ENCODE data around the gene CA5A.

- no peak for TF ChIP-seq POLR2AphosphoS5 (IDR thresholded peaks at IDR 0.05; ENCODE audit: low read depth, low read length)
- no peak for TF ChIP-seq POLR2A (IDR thresholded peaks at IDR 0.05; ENCODE audit: low read depth, low read length)
These were observed 91.5 kb downstream of the CA5A start for GRCh38 chr16:87844809-87845208.
